Esophagus muscularis mucosa (tissue), 4 donors: ENCODE results near the gene PITX1. TPM values are rescaled to one million over a fixed set of nuclear protein-coding genes. Genes with fewer than 3 reads are reported as not detected.
"Not testable (repeated sequence)": the region's sequence is repeated elsewhere in the genome, so short reads cannot be mapped to it uniquely, and the experiment has no call there.

ENCODE experiments used
- DNase-seq: peaks from one replicate; pipeline ENCODE4 v3.0.0-alpha.2; 2017; ENCODE audit errors: extremely low spot score
- H3K27ac ChIP-seq, 4 donors: fragments of 200-600 bp; sonication (generic); replicated peaks in 1 of 4; 1 replicate in 3 of 4; 2 replicates in 1 of 4; pipeline ENCODE4 v1.5.1; 2016 to 2019; ENCODE audit warnings: mild to moderate bottlenecking in 1 of 4
- H3K27me3 ChIP-seq, 4 donors: fragments of 200-600 bp; sonication (generic); one replicate each; pipeline versions ENCODE4 v1.5.1 to v1.6.0; 2016 to 2019
- H3K36me3 ChIP-seq, 4 donors: fragments of 200-600 bp; sonication (generic); one replicate each; pipeline ENCODE4 v1.5.1; 2016 to 2019
- H3K4me1 ChIP-seq, 4 donors: fragments of 200-600 bp; sonication (generic); one replicate each; pipeline ENCODE4 v1.5.1; 2016 to 2019
- H3K4me3 ChIP-seq, 4 donors: fragments of 200-600 bp; sonication (generic); 1 replicate in 2 of 4; 2 replicates in 2 of 4; pipeline ENCODE4 v1.5.1; 2016 to 2019; ENCODE audit warnings: mild to moderate bottlenecking in 4 of 4, moderate library complexity in 1 of 4
- H3K9me3 ChIP-seq, 4 donors: fragments of 200-600 bp; sonication (generic); 1 replicate in 3 of 4; 2 replicates in 1 of 4; pipeline ENCODE4 v1.5.1; 2016 to 2019
- CTCF ChIP-seq, 3 experiments: fragments of 200-600 bp in 2 of 3; fragments of 450-650 bp in 1 of 3; sonication (generic) in 2 of 3; IDR thresholded peaks; one replicate each; pipeline ENCODE4 v1.5.1; 2017 to 2019; ENCODE audit warnings: antibody characterized with exemption in 3 of 3, mild to moderate bottlenecking in 2 of 3, moderate library complexity in 1 of 3
- EP300 ChIP-seq: sonication (generic); formaldehyde crosslinking; IDR thresholded peaks from one replicate; pipeline ENCODE4 v1.6.1; 2017; ENCODE audit warnings: antibody characterized with exemption
- POLR2A ChIP-seq: fragments of 450-650 bp; IDR thresholded peaks from one replicate; pipeline ENCODE4 v1.6.1; 2017; ENCODE audit warnings: antibody characterized with exemption, moderate library complexity, mild to moderate bottlenecking, low read depth
- POLR2AphosphoS5 ChIP-seq, 2 donors: sonication (generic); formaldehyde crosslinking; IDR thresholded peaks; one replicate each; pipeline ENCODE4 v1.6.1; 2017; ENCODE audit warnings: antibody characterized with exemption in 2 of 2
- WGBS: methylation state at CpG from one replicate; pipeline ENCODE4 v1.1.5; 2018; 5-methylcytosine and 5-hydroxymethylcytosine counted together
- intact Hi-C: fragments of 100-400 bp; cut with DNase I; formaldehyde crosslinking; loops from one replicate; pipeline ENCODE4 v1.15.1; 2023
- total RNA-seq, 4 donors: library from RNA; depleted of rRNA; stranded (reverse); fragments of >200 nt; gene quantifications; one replicate each; pipeline versions ENCODE4 v1.1.0 to v1.2.1, GENCODE V29; 2016

PITX1 gene
- total RNA-seq, 4 donors from 2014 or later = 3.7 to 8.7 (median 6.2) TPM

GRCh38 chr5:135005076-135005475 is 29.0 kb downstream of the PITX1 start:
- H3K36me3 ChIP-seq = no peaks in the 10 kb centered on the region
- 71% methylated on average over 3 of the region's 3 CpGs for WGBS
- TF ChIP-seq EP300 (no peak), CTCF (IDR thresholded peaks at IDR 0.05) (no peak), POLR2AphosphoS5 (IDR thresholded peaks at IDR 0.05) (no peak), POLR2A (no peak)

GRCh38 chr5:135004376-135004775 is 29.7 kb downstream of the PITX1 start:
- Histone ChIP-seq H3K4me1 (no peaks in the 10 kb centered on the region), H3K4me3 (no peak overlapping the region), H3K27me3 (no peaks in the 10 kb centered on the region), H3K9me3 (no peaks in the 10 kb centered on the region), H3K36me3 (no peaks in the 10 kb centered on the region), H3K27ac (no peak overlapping the region)
- intact Hi-C loops = no loop called here
- 89% methylated on average over 3 of the region's 3 CpGs for WGBS
- DNase-seq = no peak
- TF ChIP-seq EP300 (no peak), POLR2AphosphoS5 (IDR thresholded peaks at IDR 0.05) (no peak), CTCF (IDR thresholded peaks at IDR 0.05) (no peak), POLR2A (no peak)

More at GRCh38 chr5:135005076-135005475, 29.0 kb downstream of the PITX1 start:
- Histone ChIP-seq H3K4me3 (no peak overlapping the region), H3K27ac (no peak overlapping the region), H3K27me3 (no peaks in the 10 kb centered on the region), H3K9me3 (no peaks in the 10 kb centered on the region), H3K4me1 (no peaks in the 10 kb centered on the region)
- intact Hi-C loops = no loop called here
- DNase-seq = no peak

GRCh38 chr5:134998068-134998467 is 36.0 kb downstream of the PITX1 start:
- H3K27me3 ChIP-seq, H3K27ac ChIP-seq, H3K36me3 ChIP-seq, H3K4me1 ChIP-seq, DNase-seq, H3K9me3 ChIP-seq, H3K4me3 ChIP-seq, intact Hi-C loops: not testable (repeated sequence)
- WGBS = 92% methylated on average over 5 of the region's 5 CpGs

GRCh38 chr5:134997015-134997414 is 37.0 kb downstream of the PITX1 start:
- no peaks in the 10 kb centered on the region for H3K36me3 ChIP-seq
- 76% methylated on average over 11 of the region's 11 CpGs for WGBS
- H3K27me3 ChIP-seq = no peaks in the 10 kb centered on the region
- peaks cover 0 to 8% (median 3%) of the 10 kb centered on the region in 4 donors for H3K4me1 ChIP-seq
- DNase-seq = no peak
- H3K9me3 ChIP-seq = no peaks in the 10 kb centered on the region
- H3K4me3 ChIP-seq = no peak overlapping the region
- no peak for TF ChIP-seq EP300
- TF ChIP-seq POLR2AphosphoS5 (IDR thresholded peaks at IDR 0.05) = no peak
- no peak for TF ChIP-seq CTCF (IDR thresholded peaks at IDR 0.05)
- no peak for TF ChIP-seq POLR2A
- intact Hi-C loops = no loop called here
- H3K27ac ChIP-seq = no peak overlapping the region

GRCh38 chr5:134995850-134996402 is 38.1 kb downstream of the PITX1 start:
- intact Hi-C loops = no loop called here
- DNase-seq = no peak
- Histone ChIP-seq H3K9me3 (no peaks in the 10 kb centered on the region), H3K36me3 (no peaks in the 10 kb centered on the region), H3K27ac (no peak overlapping the region), H3K4me3 (no peak overlapping the region), H3K27me3 (no peaks in the 10 kb centered on the region), H3K4me1 (peaks cover 0 to 8% (median 3%) of the 10 kb centered on the region in 4 donors)
- 90% methylated on average over 8 of the region's 8 CpGs for WGBS
- no peak for TF ChIP-seq POLR2A
- TF ChIP-seq CTCF (IDR thresholded peaks at IDR 0.05) = no peak
- no peak for TF ChIP-seq EP300
- no peak for TF ChIP-seq POLR2AphosphoS5 (IDR thresholded peaks at IDR 0.05)
